K562 (cell line): ENCODE results near the gene LTA4H. TPM values are rescaled to one million over a fixed set of nuclear protein-coding genes. Genes with fewer than 3 reads are reported as not detected.

Source experiments
- ATAC-seq: fragments of 200-7000 bp; cut with Tn5 transposase; 3 replicates; pipeline ENCODE4 v1.9.1; 2020; ENCODE audit warnings: moderate library complexity
- BruUV-seq: library from RNA; stranded (reverse); fragments of 400-500 nt; replicated peaks from 2 replicates; lab custom pipeline; 2021; lab: Mats Ljungman, UMichigan
- CTCF ChIA-PET: fragments of 300-600 bp; formaldehyde crosslinking; extraction: SDS; loops from one replicate; lab custom pipeline; 2021; ENCODE audit warnings: low intra/inter-chr PET ratio; lab: Yijun Ruan, JAX
- POLR2A ChIA-PET: fragments of 300-600, 350-650 bp; sonication (Branson Sonifier 250); formaldehyde crosslinking; extraction: SDS; loops from one replicate; lab custom pipeline; 2021; ENCODE audit warnings: antibody characterized with exemption, inconsistent platforms; lab: Yijun Ruan, JAX
- DNase-seq, 4 experiments: peaks; one replicate each; pipeline versions ENCODE4 v3.0.0 to v3.0.0-alpha.2; 2011 to 2018; ENCODE audit warnings: low spot score in 3 of 4, mixed read lengths in 3 of 4; ENCODE audit errors: extremely low read depth in 1 of 4
- FAIRE-seq: peaks from 2 replicates; lab custom pipeline; 2011; peaks lifted over from hg19 to GRCh38; lab: Jason Lieb, UNC
- H2AFZ ChIP-seq: 2 replicates; pipeline ENCODE4 v1.6.0; 2011; ENCODE audit warnings: low read depth, low read length, control low read depth, inconsistent platforms
- H3K27ac ChIP-seq: fragments of 200-600 bp; 3 replicates; pipeline ENCODE4 v1.8.0; 2011; ENCODE audit warnings: low read depth, mild to moderate bottlenecking, control low read depth, inconsistent platforms, low read length, moderate library complexity, mixed read lengths; ENCODE audit errors: extremely low read depth
- H3K27me3 ChIP-seq, 2 experiments: fragments of 300-600 bp in 1 of 2; 2 replicates in 1 of 2; 3 replicates in 1 of 2; pipeline versions ENCODE4 v1.6.0 to v1.8.0; 2011; ENCODE audit warnings: inconsistent platforms in 2 of 2, low read length in 2 of 2, mild to moderate bottlenecking in 1 of 2, mixed read lengths in 1 of 2, moderate library complexity in 1 of 2; ENCODE audit not compliant: control insufficient read depth in 2 of 2, insufficient read depth in 2 of 2
- H3K36me3 ChIP-seq: fragments of 300-600 bp; 3 replicates; pipeline ENCODE4 v1.8.0; 2011; ENCODE audit warnings: mild to moderate bottlenecking, low read length, inconsistent platforms; ENCODE audit not compliant: control insufficient read depth, insufficient read depth
- H3K4me1 ChIP-seq, 2 experiments: fragments of 200-600 bp in 1 of 2; replicated peaks in 1 of 2; 2 replicates in 1 of 2; 3 replicates in 1 of 2; pipeline versions ENCODE4 v1.5.1 to v1.8.0; 2011; ENCODE audit warnings: inconsistent platforms in 2 of 2, low read length in 2 of 2, mild to moderate bottlenecking in 1 of 2, mixed read lengths in 1 of 2, moderate library complexity in 1 of 2; ENCODE audit not compliant: control insufficient read depth in 2 of 2, insufficient read depth in 2 of 2
- H3K4me2 ChIP-seq: 2 replicates; pipeline ENCODE4 v1.6.1; 2011; ENCODE audit warnings: low read length, control low read depth, inconsistent platforms, mixed read lengths; ENCODE audit not compliant: insufficient read depth
- H3K4me3 ChIP-seq: fragments of 200-600 bp; sonication (generic), shearing (Covaris generic); 2 replicates; pipeline ENCODE4 v1.5.1; 2016; ENCODE audit warnings: control low read depth, inconsistent platforms
- H3K79me2 ChIP-seq: fragments of 200-600 bp; 3 replicates; pipeline ENCODE4 v1.8.0; 2011; ENCODE audit warnings: low read length, inconsistent platforms; ENCODE audit not compliant: control insufficient read depth, insufficient read depth
- H3K9ac ChIP-seq, 2 experiments: 2 replicates each; pipeline versions ENCODE4 v1.6.0 to v1.6.1; 2011; ENCODE audit warnings: low read depth in 2 of 2, low read length in 2 of 2, control low read depth in 1 of 2, inconsistent platforms in 1 of 2, mild to moderate bottlenecking in 1 of 2, mixed read lengths in 1 of 2; ENCODE audit not compliant: insufficient read depth in 1 of 2
- H3K9me1 ChIP-seq: one replicate; pipeline ENCODE4 v1.6.0; 2011; ENCODE audit warnings: inconsistent platforms, mild to moderate bottlenecking, low read length, moderate library complexity; ENCODE audit not compliant: control insufficient read depth, insufficient read depth
- H3K9me3 ChIP-seq: replicated peaks from 2 replicates; pipeline ENCODE4 v1.5.1; 2011; ENCODE audit warnings: low read depth, low read length, inconsistent platforms; ENCODE audit not compliant: control insufficient read depth, insufficient read depth
- H4K20me1 ChIP-seq: replicated peaks from 2 replicates; pipeline ENCODE4 v1.6.1; 2011; ENCODE audit warnings: low read length, inconsistent platforms, mixed read lengths; ENCODE audit not compliant: control insufficient read depth, insufficient read depth
- ARID2 ChIP-seq: fragments of 450-650 bp; IDR thresholded peaks from 2 replicates; pipeline ENCODE4 v1.6.1; 2017; ENCODE audit warnings: antibody characterized with exemption, mild to moderate bottlenecking
- CHD4 ChIP-seq: fragments of 200-600 bp; sonication (generic); IDR thresholded peaks from 3 replicates; pipeline ENCODE4 v1.6.1; 2012; ENCODE audit warnings: low read depth, mild to moderate bottlenecking, mixed read lengths, low read length, inconsistent platforms; ENCODE audit not compliant: insufficient read depth, insufficient replicate concordance, poor library complexity, severe bottlenecking
- CTCF ChIP-seq, 3 experiments: IDR thresholded peaks in 2 of 3; conservative IDR thresholded peaks in 1 of 3; 2 replicates each; pipeline ENCODE4 v1.5.1; 2011 to 2012; ENCODE audit warnings: low read length in 3 of 3, mild to moderate bottlenecking in 3 of 3, control low read depth in 2 of 3, improper control_type of control experiment in 1 of 3, inconsistent platforms in 1 of 3, low read depth in 1 of 3, mixed read lengths in 1 of 3, moderate library complexity in 1 of 3; ENCODE audit not compliant: insufficient read depth in 2 of 3
- GATA2 ChIP-seq: sonication (generic); formaldehyde crosslinking; IDR thresholded peaks from 2 replicates; pipeline ENCODE4 v1.4.0; 2020; ENCODE audit warnings: mild to moderate bottlenecking, missing genetic modification reagents
- MCM5 ChIP-seq: fragments of 450-650 bp; IDR thresholded peaks from 2 replicates; pipeline ENCODE4 v1.6.1; 2016; ENCODE audit warnings: low read depth
- NFATC3 ChIP-seq: fragments of 450-650 bp; IDR thresholded peaks from 2 replicates; pipeline ENCODE4 v1.6.1; 2017; ENCODE audit warnings: mild to moderate bottlenecking
- NR1H2 ChIP-seq: sonication (generic); formaldehyde crosslinking; IDR thresholded peaks from 2 replicates; pipeline ENCODE4 v1.4.0; 2020; ENCODE audit warnings: mild to moderate bottlenecking, missing genetic modification reagents
- RAD21 ChIP-seq, 2 experiments: fragments of 250-450 bp in 1 of 2; fragments of 450-650 bp in 1 of 2; sonication (Bioruptor Pico) in 1 of 2; formaldehyde crosslinking in 1 of 2; IDR thresholded peaks in 1 of 2; conservative IDR thresholded peaks in 1 of 2; 2 replicates each; pipeline versions ENCODE4 v1.4.0 to v1.8.0; 2020 to 2022; ENCODE audit warnings: mild to moderate bottlenecking in 2 of 2, moderate library complexity in 1 of 2
- RNF219 ChIP-seq: fragments of 250-450 bp; sonication (Bioruptor Pico); IDR thresholded peaks from 2 replicates; pipeline ENCODE4 v1.5.0; 2022; ENCODE audit warnings: mild to moderate bottlenecking
- SAFB2 ChIP-seq: fragments of 200-400 bp; formaldehyde crosslinking; IDR thresholded peaks from 2 replicates; pipeline ENCODE4 v1.6.1; 2018; ENCODE audit warnings: borderline replicate concordance, low read length, low read depth, moderate library complexity; ENCODE audit not compliant: severe bottlenecking
- SRSF3 ChIP-seq: fragments of 200-400 bp; formaldehyde crosslinking; IDR thresholded peaks from 2 replicates; pipeline ENCODE4 v1.6.1; 2016; ENCODE audit warnings: mild to moderate bottlenecking, low read length, moderate library complexity; ENCODE audit not compliant: insufficient read depth
- ZFP91 ChIP-seq: sonication (generic); formaldehyde crosslinking; IDR thresholded peaks from 2 replicates; pipeline ENCODE4 v1.8.0; 2022; ENCODE audit warnings: mild to moderate bottlenecking, missing genetic modification reagents
- ZNF12 ChIP-seq: sonication (generic); formaldehyde crosslinking; IDR thresholded peaks from 2 replicates; pipeline ENCODE4 v1.4.0; 2020; ENCODE audit warnings: mild to moderate bottlenecking, missing genetic modification reagents
- whole genome bisulfite sequencing: fragments of 100-300 bp; shearing (Covaris generic); methylation state at CpG from one replicate; pipeline ENCODE4 v1.1.6; 2016; ENCODE audit warnings: low coverage, mixed read lengths; ENCODE audit not compliant: insufficient coverage; ENCODE audit errors: missing lambda C conversion rate; 5-methylcytosine and 5-hydroxymethylcytosine counted together
- in situ Hi-C: fragments of 300-500 bp; cut with MboI; formaldehyde crosslinking; loops from 4 replicates; pipeline ENCODE4 v1.15.0; 2018; ENCODE audit warnings: inconsistent platforms, mixed read lengths
- intact Hi-C: fragments of 100-400 bp; cut with micrococcal nuclease; formaldehyde crosslinking; loops from 2 replicates; pipeline ENCODE4 v1.14.2; 2022
- polyA plus RNA-seq, 8 experiments: library from polyadenylated mRNA; depleted of rRNA in 4 of 8; stranded (reverse) in 5 of 8; unstranded in 3 of 8; fragments of >200 nt; fragmentation: Nextera tagmentation in 2 of 8; fragmentation: Illumina TruSeq in 1 of 8; extraction: Ambion mirVana in 2 of 8; extraction: Trizol in 1 of 8; gene quantifications; 2 replicates each; pipeline versions ENCODE4 v1.2.1 to v1.2.3, GENCODE V29; 2011 to 2014; ENCODE audit warnings: inconsistent platforms in 1 of 8, missing spikeins in 1 of 8
- total RNA-seq, 7 experiments: library from RNA; depleted of rRNA in 6 of 7; stranded (reverse); fragments of >200 nt in 6 of 7; fragmentation: Illumina TruSeq in 2 of 7; extraction: Trizol in 2 of 7; gene quantifications; 2 replicates each; pipeline versions ENCODE4 v1.2.1 to v1.2.3, GENCODE V29; 2011 to 2021; ENCODE audit warnings: low replicate concordance in 1 of 7
- TF ChIP-seq, protein P1 (sequence below): IDR thresholded peaks from 2 replicates; pipeline ENCODE4 v1.6.1; 2014; ENCODE audit warnings: antibody characterized with exemption

The LTA4H gene
- total and polyA plus RNA-seq, 9 of the 15 experiments (the other 6 are each of a cell fraction or from before 2014, with no cell fraction given) = 25.2 to 58.1 (median 40.5) TPM

GRCh38 chr12:96061864-96062453 is 26.6 kb upstream of the LTA4H start:
- H3K9me1 ChIP-seq = no peaks in the 10 kb centered on the region
- intact Hi-C loops (loop anchor here (1.0 to 5.0 kb wide), 4 partner anchors 71 to 454 kb away; partner anchors contain the start of gene CDK17), in situ Hi-C loops (loop anchor here (10.0 kb wide), 1 partner anchor 153 kb away; no protein-coding TSS in a partner anchor)
- POLR2A ChIA-PET = no interaction called here
- CTCF ChIA-PET = interaction anchor here (2.3 to 2.8 kb wide), 2 partner anchors 153 to 454 kb away, joined by 24 to 33 read pairs; no protein-coding TSS in a partner anchor
- H3K9ac ChIP-seq = no peak overlapping the region
- peaks cover 0 to 11% of the 10 kb centered on the region in 2 experiments; a peak in 3 of 5 replicates for H3K27me3 ChIP-seq
- ATAC-seq (peak; percentile 96), DNase-seq (peak; percentile 57 to 78 (median 60)), FAIRE-seq (peak; percentile 79)
- H3K79me2 ChIP-seq = no peaks in the 10 kb centered on the region
- no TSS peak for BruUV-seq
- H4K20me1 ChIP-seq = no peaks in the 10 kb centered on the region
- H3K36me3 ChIP-seq = no peaks in the 10 kb centered on the region
- no peak overlapping the region for H3K4me2 ChIP-seq
- H3K4me1 ChIP-seq = no peaks in the 10 kb centered on the region
- H3K9me3 ChIP-seq = no peaks in the 10 kb centered on the region
- WGBS = 7% methylated on average over 4 of the region's 4 CpGs
- H3K27ac ChIP-seq = no peak overlapping the region
- no peak overlapping the region for H3K4me3 ChIP-seq
- peak overlapping the region; percentile 42; the same call in 1 of the 2 replicates for H2AFZ ChIP-seq
- TF ChIP-seq CHD4 (no peak), CTCF (IDR thresholded peaks at IDR 0.05 in 2 of 3, conservative IDR thresholded peaks at IDR 0.05 in 1 of 3; ENCODE audit: insufficient read depth in 2 of 3, low read depth in 1 of 3, low read length in 3 of 3) (peak; percentile 72 to 84 (median 76)), NFATC3 (0 out of 2 replicates have a peak, but pooled peaks have one; percentile 40), RNF219 (CRISPR knock-in tag) (no peak), SRSF3 (no peak), ZNF12 (CRISPR knock-in tag) (no peak), ARID2 (peak; percentile 86), NR1H2 (CRISPR knock-in tag) (no peak), ZFP91 (CRISPR knock-in tag) (no peak), SAFB2 (no peak), RAD21 (CRISPR knock-in tag; conservative IDR thresholded peaks at IDR 0.05 in 1 of 2, IDR thresholded peaks at IDR 0.05 in 1 of 2) (peak; percentile 91 to 96), MCM5 (no peak), GATA2 (CRISPR knock-in tag) (no peak)
- TF ChIP-seq, protein P1, sequence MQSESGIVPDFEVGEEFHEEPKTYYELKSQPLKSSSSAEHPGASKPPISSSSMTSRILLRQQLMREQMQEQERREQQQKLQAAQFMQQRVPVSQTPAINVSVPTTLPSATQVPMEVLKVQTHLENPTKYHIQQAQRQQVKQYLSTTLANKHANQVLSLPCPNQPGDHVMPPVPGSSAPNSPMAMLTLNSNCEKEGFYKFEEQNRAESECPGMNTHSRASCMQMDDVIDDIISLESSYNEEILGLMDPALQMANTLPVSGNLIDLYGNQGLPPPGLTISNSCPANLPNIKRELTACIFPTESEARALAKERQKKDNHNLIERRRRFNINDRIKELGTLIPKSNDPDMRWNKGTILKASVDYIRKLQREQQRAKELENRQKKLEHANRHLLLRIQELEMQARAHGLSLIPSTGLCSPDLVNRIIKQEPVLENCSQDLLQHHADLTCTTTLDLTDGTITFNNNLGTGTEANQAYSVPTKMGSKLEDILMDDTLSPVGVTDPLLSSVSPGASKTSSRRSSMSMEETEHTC = 0 out of 2 replicates have a peak, but pooled peaks have one; percentile 63
